ENCODE data around the gene MTHFSD. TPM values are rescaled to one million over a fixed set of nuclear protein-coding genes. Genes with fewer than 3 reads are reported as not detected.
A peak's percentile ranks its signal among the peaks of the same experiment; 100 is the strongest.

MTHFSD gene
- total and polyA plus RNA-seq, 2 donors, result 11.0 to 18.4 TPM

DNA sequence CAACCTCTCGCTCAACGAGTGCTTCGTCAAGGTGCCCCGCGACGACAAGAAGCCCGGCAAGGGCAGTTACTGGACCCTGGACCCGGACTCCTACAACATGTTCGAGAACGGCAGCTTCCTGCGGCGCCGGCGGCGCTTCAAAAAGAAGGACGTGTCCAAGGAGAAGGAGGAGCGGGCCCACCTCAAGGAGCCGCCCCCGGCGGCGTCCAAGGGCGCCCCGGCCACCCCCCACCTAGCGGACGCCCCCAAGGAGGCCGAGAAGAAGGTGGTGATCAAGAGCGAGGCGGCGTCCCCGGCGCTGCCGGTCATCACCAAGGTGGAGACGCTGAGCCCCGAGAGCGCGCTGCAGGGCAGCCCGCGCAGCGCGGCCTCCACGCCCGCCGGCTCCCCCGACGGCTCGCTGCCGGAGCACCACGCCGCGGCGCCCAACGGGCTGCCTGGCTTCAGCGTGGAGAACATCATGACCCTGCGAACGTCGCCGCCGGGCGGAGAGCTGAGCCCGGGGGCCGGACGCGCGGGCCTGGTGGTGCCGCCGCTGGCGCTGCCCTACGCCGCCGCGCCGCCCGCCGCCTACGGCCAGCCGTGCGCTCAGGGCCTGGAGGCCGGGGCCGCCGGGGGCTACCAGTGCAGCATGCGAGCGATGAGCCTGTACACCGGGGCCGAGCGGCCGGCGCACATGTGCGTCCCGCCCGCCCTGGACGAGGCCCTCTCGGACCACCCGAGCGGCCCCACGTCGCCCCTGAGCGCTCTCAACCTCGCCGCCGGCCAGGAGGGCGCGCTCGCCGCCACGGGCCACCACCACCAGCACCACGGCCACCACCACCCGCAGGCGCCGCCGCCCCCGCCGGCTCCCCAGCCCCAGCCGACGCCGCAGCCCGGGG, 12.9 kb upstream of the MTHFSD start:
- H3K27ac ChIP-seq (ENCODE audit: low read depth in 1 of 2, low read length in 1 of 2), result no peak overlapping the region
- no peak for DNase-seq (ENCODE audit: low read depth in 6 of 9, low spot score in 9 of 9)
- no peak overlapping the region for H3K4me3 ChIP-seq (ENCODE audit: low read length in 2 of 2)

DNA sequence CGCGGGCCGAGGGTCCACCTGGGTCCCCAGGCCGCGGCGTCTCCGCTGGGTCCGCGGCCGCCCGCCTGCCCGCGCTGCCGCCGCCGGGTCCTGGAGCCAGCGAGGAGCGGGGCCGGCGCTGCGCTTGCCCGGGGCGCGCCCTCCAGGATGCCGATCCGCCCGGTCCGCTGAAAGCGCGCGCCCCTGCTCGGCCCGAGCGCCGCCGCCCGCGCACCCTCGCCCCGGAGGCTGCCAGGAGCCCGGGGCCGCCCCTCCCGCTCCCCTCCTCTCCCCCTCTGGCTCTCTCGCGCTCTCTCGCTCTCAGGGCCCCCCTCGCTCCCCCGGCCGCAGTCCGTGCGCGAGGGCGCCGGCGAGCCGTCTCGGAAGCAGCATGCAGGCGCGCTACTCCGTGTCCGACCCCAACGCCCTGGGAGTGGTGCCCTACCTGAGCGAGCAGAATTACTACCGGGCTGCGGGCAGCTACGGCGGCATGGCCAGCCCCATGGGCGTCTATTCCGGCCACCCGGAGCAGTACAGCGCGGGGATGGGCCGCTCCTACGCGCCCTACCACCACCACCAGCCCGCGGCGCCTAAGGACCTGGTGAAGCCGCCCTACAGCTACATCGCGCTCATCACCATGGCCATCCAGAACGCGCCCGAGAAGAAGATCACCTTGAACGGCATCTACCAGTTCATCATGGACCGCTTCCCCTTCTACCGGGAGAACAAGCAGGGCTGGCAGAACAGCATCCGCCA, 12.1 kb upstream of the MTHFSD start:
- Histone ChIP-seq H3K4me3 (ENCODE audit: low read length in 2 of 2) (peak overlapping the region in 1 of 2 donors; percentile 47), H3K4me1 (ENCODE audit: control insufficient read depth in 2 of 2, insufficient read depth in 2 of 2, low read length in 2 of 2) (peaks cover 6 to 10% of the 10 kb centered on the region in 2 donors), H3K9me3 (ENCODE audit: control insufficient read depth in 2 of 2, insufficient read depth in 1 of 2, low read length in 1 of 2) (no peaks in the 10 kb centered on the region), H3K36me3 (ENCODE audit: control insufficient read depth in 2 of 2, insufficient read depth in 2 of 2, low read length in 1 of 2) (no peaks in the 10 kb centered on the region), H3K27me3 (ENCODE audit: control insufficient read depth in 2 of 2, insufficient read depth in 1 of 2, low read length in 1 of 2) (peaks cover 86 to 93% of the 10 kb centered on the region in 2 donors), H3K27ac (ENCODE audit: low read depth in 1 of 2, low read length in 1 of 2) (no peak overlapping the region)
- DNase-seq (ENCODE audit: low read depth in 6 of 9, low spot score in 9 of 9), result peak in 1 of 9 donors; percentile 25
- WGBS, result 4% methylated on average over 87 of the region's 88 CpGs

More for the DNA sequence above, 12.9 kb upstream of the MTHFSD start:
- peaks cover 91 to 97% of the 10 kb centered on the region in 2 donors for H3K27me3 ChIP-seq (ENCODE audit: control insufficient read depth in 2 of 2, insufficient read depth in 1 of 2, low read length in 1 of 2)
- no peaks in the 10 kb centered on the region for H3K36me3 ChIP-seq (ENCODE audit: control insufficient read depth in 2 of 2, insufficient read depth in 2 of 2, low read length in 1 of 2)
- H3K9me3 ChIP-seq (ENCODE audit: control insufficient read depth in 2 of 2, insufficient read depth in 1 of 2, low read length in 1 of 2), result no peaks in the 10 kb centered on the region
- 5% methylated on average over 116 of the region's 116 CpGs for WGBS
- peaks cover 6 to 10% of the 10 kb centered on the region in 2 donors for H3K4me1 ChIP-seq (ENCODE audit: control insufficient read depth in 2 of 2, insufficient read depth in 2 of 2, low read length in 2 of 2)

- peaks cover 6 to 10% of the 10 kb centered on the region in 2 donors for H3K4me1 ChIP-seq (ENCODE audit: control insufficient read depth in 2 of 2, insufficient read depth in 2 of 2, low read length in 2 of 2)
- H3K27ac ChIP-seq (ENCODE audit: low read depth in 1 of 2, low read length in 1 of 2), result no peak within 1 kb of the TSS
- H3K27me3 ChIP-seq (ENCODE audit: control insufficient read depth in 2 of 2, insufficient read depth in 1 of 2, low read length in 1 of 2), result peaks cover 82 to 88% of the 10 kb centered on the region in 2 donors
- WGBS, result 2% methylated on average over 30 of the region's 30 CpGs
- H3K4me3 ChIP-seq (ENCODE audit: low read length in 2 of 2), result peak within 1 kb of the TSS in 1 of 2 donors; percentile 47
- H3K36me3 ChIP-seq (ENCODE audit: control insufficient read depth in 2 of 2, insufficient read depth in 2 of 2, low read length in 1 of 2), result no peaks in the 10 kb centered on the region
- H3K9me3 ChIP-seq (ENCODE audit: control insufficient read depth in 2 of 2, insufficient read depth in 1 of 2, low read length in 1 of 2), result no peaks in the 10 kb centered on the region
- DNase-seq (ENCODE audit: low read depth in 6 of 9, low spot score in 9 of 9), result peak; percentile 33 to 88 (median 64)
Measured at GRCh38 chr16:86566601-86566965, 11.5 kb upstream of the MTHFSD start, which contains the start of gene FOXC2. FOXC2 (plus strand) TSS chr16:86566829; CDS start chr16:86567336, 507 bp downstream.

- Histone ChIP-seq H3K27ac (ENCODE audit: low read depth in 1 of 2, low read length in 1 of 2) (no peak overlapping the region), H3K36me3 (ENCODE audit: control insufficient read depth in 2 of 2, insufficient read depth in 2 of 2, low read length in 1 of 2) (no peaks in the 10 kb centered on the region), H3K4me3 (ENCODE audit: low read length in 2 of 2) (no peak overlapping the region), H3K27me3 (ENCODE audit: control insufficient read depth in 2 of 2, insufficient read depth in 1 of 2, low read length in 1 of 2) (peaks cover 75 to 86% of the 10 kb centered on the region in 2 donors), H3K4me1 (ENCODE audit: control insufficient read depth in 2 of 2, insufficient read depth in 2 of 2, low read length in 2 of 2) (peaks cover 6 to 10% of the 10 kb centered on the region in 2 donors), H3K9me3 (ENCODE audit: control insufficient read depth in 2 of 2, insufficient read depth in 1 of 2, low read length in 1 of 2) (no peaks in the 10 kb centered on the region)
- 9% methylated on average over 53 of the region's 53 CpGs for WGBS
- DNase-seq (ENCODE audit: low read depth in 6 of 9, low spot score in 9 of 9), result no peak
Measured at GRCh38 chr16:86565644-86566511, 10.8 kb upstream of the MTHFSD start.

- H3K4me3 ChIP-seq (ENCODE audit: low read length in 2 of 2), result no peak overlapping the region
- no peaks in the 10 kb centered on the region for H3K36me3 ChIP-seq (ENCODE audit: control insufficient read depth in 2 of 2, insufficient read depth in 2 of 2, low read length in 1 of 2)
- no peaks in the 10 kb centered on the region for H3K9me3 ChIP-seq (ENCODE audit: control insufficient read depth in 2 of 2, insufficient read depth in 1 of 2, low read length in 1 of 2)
- peaks cover 70 to 79% of the 10 kb centered on the region in 2 donors for H3K27me3 ChIP-seq (ENCODE audit: control insufficient read depth in 2 of 2, insufficient read depth in 1 of 2, low read length in 1 of 2)
- H3K4me1 ChIP-seq (ENCODE audit: control insufficient read depth in 2 of 2, insufficient read depth in 2 of 2, low read length in 2 of 2), result peaks cover 6 to 10% of the 10 kb centered on the region in 2 donors
- H3K27ac ChIP-seq (ENCODE audit: low read depth in 1 of 2, low read length in 1 of 2), result no peak overlapping the region
- WGBS, result 44% methylated on average over 16 of the region's 16 CpGs
- DNase-seq (ENCODE audit: low read depth in 6 of 9, low spot score in 9 of 9), result no peak
Measured at GRCh38 chr16:86565181-86565631, 10.2 kb upstream of the MTHFSD start.

GRCh38 chr16:86563469-86564345, 8.7 kb upstream of the MTHFSD start:
- peak; percentile 59 to 94 (median 84) for DNase-seq (ENCODE audit: low read depth in 6 of 9, low spot score in 9 of 9)
- H3K4me1 ChIP-seq (ENCODE audit: control insufficient read depth in 2 of 2, insufficient read depth in 2 of 2, low read length in 2 of 2), result peaks cover 6 to 10% of the 10 kb centered on the region in 2 donors
- under 1% methylated on average over 41 of the region's 41 CpGs for WGBS
- H3K27ac ChIP-seq (ENCODE audit: low read depth in 1 of 2, low read length in 1 of 2), result no peak overlapping the region
- H3K27me3 ChIP-seq (ENCODE audit: control insufficient read depth in 2 of 2, insufficient read depth in 1 of 2, low read length in 1 of 2), result peaks cover 57 to 69% of the 10 kb centered on the region in 2 donors
- peak overlapping the region in 1 of 2 donors; percentile 8 for H3K4me3 ChIP-seq (ENCODE audit: low read length in 2 of 2)
- no peaks in the 10 kb centered on the region for H3K36me3 ChIP-seq (ENCODE audit: control insufficient read depth in 2 of 2, insufficient read depth in 2 of 2, low read length in 1 of 2)
- H3K9me3 ChIP-seq (ENCODE audit: control insufficient read depth in 2 of 2, insufficient read depth in 1 of 2, low read length in 1 of 2), result no peaks in the 10 kb centered on the region

DNA sequence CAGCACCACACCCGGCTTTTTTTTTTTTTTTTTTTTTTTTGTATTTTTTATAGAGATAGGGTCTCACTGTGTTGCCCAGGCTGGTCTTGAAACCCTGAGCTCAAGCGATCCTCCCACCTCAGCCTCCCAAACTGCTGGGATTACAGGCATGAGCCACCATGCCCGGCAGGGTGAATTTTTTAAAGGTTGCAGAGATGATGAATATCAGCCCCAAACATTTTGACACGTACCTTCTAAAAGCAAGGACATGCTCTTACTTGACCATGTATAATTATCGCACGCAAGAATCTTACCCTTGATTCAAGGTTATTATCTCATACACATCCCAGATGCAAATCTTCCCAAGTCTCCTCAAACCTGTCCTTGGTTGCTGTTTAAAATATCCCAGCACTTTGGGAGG, 7.3 kb upstream of the MTHFSD start:
- no peaks in the 10 kb centered on the region for H3K36me3 ChIP-seq (ENCODE audit: control insufficient read depth in 2 of 2, insufficient read depth in 2 of 2, low read length in 1 of 2)
- no peak for DNase-seq (ENCODE audit: low read depth in 6 of 9, low spot score in 9 of 9)
- H3K9me3 ChIP-seq (ENCODE audit: control insufficient read depth in 2 of 2, insufficient read depth in 1 of 2, low read length in 1 of 2), result no peaks in the 10 kb centered on the region
- H3K27me3 ChIP-seq (ENCODE audit: control insufficient read depth in 2 of 2, insufficient read depth in 1 of 2, low read length in 1 of 2), result peaks cover 48 to 58% of the 10 kb centered on the region in 2 donors
- no peak overlapping the region for H3K27ac ChIP-seq (ENCODE audit: low read depth in 1 of 2, low read length in 1 of 2)
- H3K4me1 ChIP-seq (ENCODE audit: control insufficient read depth in 2 of 2, insufficient read depth in 2 of 2, low read length in 2 of 2), result peaks cover 6 to 10% of the 10 kb centered on the region in 2 donors
- no peak overlapping the region for H3K4me3 ChIP-seq (ENCODE audit: low read length in 2 of 2)
- 80% methylated on average over 6 of the region's 6 CpGs for WGBS

GRCh38 chr16:86559802-86560305, 4.8 kb upstream of the MTHFSD start:
- Histone ChIP-seq H3K4me1 (ENCODE audit: control insufficient read depth in 2 of 2, insufficient read depth in 2 of 2, low read length in 2 of 2) (peaks cover 8 to 15% of the 10 kb centered on the region in 2 donors), H3K27ac (ENCODE audit: low read depth in 1 of 2, low read length in 1 of 2) (no peak overlapping the region), H3K4me3 (ENCODE audit: low read length in 2 of 2) (no peak overlapping the region), H3K36me3 (ENCODE audit: control insufficient read depth in 2 of 2, insufficient read depth in 2 of 2, low read length in 1 of 2) (no peaks in the 10 kb centered on the region), H3K27me3 (ENCODE audit: control insufficient read depth in 2 of 2, insufficient read depth in 1 of 2, low read length in 1 of 2) (peaks cover 28 to 39% of the 10 kb centered on the region in 2 donors), H3K9me3 (ENCODE audit: control insufficient read depth in 2 of 2, insufficient read depth in 1 of 2, low read length in 1 of 2) (no peaks in the 10 kb centered on the region)
- no peak for DNase-seq (ENCODE audit: low read depth in 6 of 9, low spot score in 9 of 9)
- 94% methylated on average over 9 of the region's 9 CpGs for WGBS
